ENCODE results near the gene ALG6.
"Not testable (repeated sequence)": the region's sequence is repeated elsewhere in the genome, so short reads cannot be mapped to it uniquely, and the experiment has no call there.

ALG6 gene

DNA sequence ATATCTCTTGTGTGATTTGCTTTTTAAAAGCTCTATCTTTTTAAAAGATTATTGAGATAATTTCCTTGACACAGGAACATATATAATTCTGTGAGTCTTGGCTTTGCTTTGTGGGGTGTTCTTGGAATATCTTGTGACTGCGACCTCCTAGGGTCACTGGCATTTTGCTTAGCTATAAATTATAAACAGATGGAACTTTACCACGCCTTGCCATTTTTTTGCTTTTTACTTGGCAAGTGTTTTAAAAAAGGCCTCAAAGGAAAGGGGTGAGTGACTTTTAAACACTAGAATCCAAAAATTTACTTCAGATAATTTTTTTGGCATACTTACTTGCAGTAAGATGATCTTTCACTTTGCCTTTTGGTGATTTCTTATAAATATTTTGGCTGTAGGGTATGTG, 43.6 kb downstream of the ALG6 start:
- no peak overlapping the region for H3K4me3 ChIP-seq (ENCODE audit: low read length)
- TF ChIP-seq, protein P1, sequence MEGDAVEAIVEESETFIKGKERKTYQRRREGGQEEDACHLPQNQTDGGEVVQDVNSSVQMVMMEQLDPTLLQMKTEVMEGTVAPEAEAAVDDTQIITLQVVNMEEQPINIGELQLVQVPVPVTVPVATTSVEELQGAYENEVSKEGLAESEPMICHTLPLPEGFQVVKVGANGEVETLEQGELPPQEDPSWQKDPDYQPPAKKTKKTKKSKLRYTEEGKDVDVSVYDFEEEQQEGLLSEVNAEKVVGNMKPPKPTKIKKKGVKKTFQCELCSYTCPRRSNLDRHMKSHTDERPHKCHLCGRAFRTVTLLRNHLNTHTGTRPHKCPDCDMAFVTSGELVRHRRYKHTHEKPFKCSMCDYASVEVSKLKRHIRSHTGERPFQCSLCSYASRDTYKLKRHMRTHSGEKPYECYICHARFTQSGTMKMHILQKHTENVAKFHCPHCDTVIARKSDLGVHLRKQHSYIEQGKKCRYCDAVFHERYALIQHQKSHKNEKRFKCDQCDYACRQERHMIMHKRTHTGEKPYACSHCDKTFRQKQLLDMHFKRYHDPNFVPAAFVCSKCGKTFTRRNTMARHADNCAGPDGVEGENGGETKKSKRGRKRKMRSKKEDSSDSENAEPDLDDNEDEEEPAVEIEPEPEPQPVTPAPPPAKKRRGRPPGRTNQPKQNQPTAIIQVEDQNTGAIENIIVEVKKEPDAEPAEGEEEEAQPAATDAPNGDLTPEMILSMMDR (IDR thresholded peaks at IDR 0.05; ENCODE audit: insufficient read depth, low read depth, low read length, missing control alignments) = no peak
- no peak for DNase-seq (ENCODE audit: low read depth)

DNA sequence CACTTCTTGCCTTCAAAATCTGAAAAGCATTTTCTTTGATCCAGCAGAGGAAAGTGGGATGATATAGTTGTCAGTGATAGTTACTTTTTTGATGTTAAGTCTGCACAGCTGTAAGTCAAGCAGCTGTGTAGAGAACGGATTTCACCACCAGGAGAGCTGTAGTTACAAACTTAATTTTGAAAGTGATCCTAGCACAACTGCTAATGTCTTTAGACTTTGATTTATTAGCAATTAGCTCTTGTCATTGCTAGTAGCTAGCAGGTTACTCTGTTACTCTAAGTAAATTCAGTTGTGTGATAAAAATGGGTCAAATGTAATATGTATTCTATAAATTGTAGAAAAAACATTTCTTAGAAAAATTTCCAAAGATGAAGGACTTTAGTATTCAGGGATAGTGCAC, 46.0 kb downstream of the ALG6 start:
- TF ChIP-seq, protein P1 (IDR thresholded peaks at IDR 0.05; ENCODE audit: insufficient read depth, low read depth, low read length, missing control alignments) = no peak
- no peak overlapping the region for H3K4me3 ChIP-seq (ENCODE audit: low read length)

DNA sequence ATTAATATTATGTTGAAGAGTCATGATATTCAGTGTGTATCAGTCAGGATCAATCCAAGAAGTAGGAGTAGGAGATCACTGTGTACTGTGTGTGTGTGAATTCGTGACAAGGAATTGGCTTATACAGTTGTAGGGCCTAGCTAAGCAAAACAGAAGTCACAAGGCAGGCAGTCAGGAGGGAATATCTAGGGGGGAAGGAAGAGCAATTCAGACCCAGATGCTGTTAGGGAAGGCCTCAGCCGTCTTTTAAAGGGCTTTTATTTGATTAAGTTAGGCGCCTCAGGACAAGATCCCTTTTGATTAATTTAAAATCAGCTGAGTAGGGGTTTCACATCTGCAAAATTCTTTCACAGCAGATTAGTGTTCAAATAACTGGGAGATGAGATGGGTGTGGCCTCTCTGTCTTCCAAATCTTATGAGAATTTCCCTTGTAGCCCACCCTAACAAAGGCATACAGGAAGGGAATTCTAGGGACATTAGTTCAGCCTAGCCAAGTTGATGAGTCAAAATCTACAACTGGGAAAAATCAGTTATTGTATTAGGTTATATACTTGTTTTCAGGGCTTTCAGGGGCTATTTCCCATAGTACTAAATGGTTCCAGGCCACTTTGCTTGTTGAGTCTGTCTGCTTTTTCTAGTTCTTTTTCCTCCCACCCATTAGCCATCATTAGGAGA, 47.4 kb downstream of the ALG6 start:
- TF ChIP-seq, protein P1 (IDR thresholded peaks at IDR 0.05; ENCODE audit: insufficient read depth, low read depth, low read length, missing control alignments) = no peak
- H3K4me3 ChIP-seq (ENCODE audit: low read length) = no peak overlapping the region
- no peak for DNase-seq (ENCODE audit: low read depth)

More for the DNA sequence above, 46.0 kb downstream of the ALG6 start:
- DNase-seq (ENCODE audit: low read depth) = no peak

DNA sequence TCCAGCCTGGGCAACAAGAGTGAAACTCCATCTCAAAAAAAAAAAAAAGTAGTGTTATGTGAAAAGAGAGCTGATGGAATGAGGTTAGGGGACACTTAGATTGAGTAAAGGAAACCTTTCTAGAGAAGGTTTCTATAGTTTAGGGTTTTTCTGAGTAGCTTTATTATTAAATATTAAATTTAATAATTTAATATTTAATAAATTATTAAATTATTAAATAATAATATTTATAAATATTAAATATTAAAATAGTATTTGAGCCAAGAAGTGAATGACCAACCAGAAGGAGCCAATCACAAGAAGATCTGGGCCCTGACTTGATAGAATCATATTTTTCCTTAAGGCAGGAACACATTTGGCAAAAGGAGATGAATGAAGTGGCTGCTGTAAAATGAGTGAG, 50.7 kb downstream of the ALG6 start:
- DNase-seq (ENCODE audit: low read depth) = no peak
- H3K4me3 ChIP-seq (ENCODE audit: low read length) = no peak overlapping the region
- TF ChIP-seq, protein P1 (IDR thresholded peaks at IDR 0.05; ENCODE audit: insufficient read depth, low read depth, low read length, missing control alignments) = no peak

DNA sequence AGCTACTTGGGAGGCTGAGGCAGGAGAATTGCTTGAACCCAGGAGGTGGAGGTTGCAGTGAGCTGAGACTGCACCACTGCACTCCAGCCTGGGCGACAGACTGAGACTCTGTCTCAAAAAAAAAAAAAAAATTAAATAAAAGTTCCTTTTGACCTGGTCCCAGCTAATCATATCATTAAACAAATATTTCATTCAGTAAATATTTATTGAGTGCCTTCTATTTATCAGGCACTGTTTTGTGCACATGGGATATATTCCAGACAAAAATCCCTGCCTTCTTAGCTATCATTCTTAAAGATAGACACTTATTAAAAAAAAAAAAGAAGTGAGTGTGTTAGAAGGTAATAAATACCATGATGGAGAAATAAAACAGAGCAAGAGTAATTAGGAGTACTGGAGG, 53.3 kb downstream of the ALG6 start:
- DNase-seq (ENCODE audit: low read depth); H3K4me3 ChIP-seq (ENCODE audit: low read length): not testable (repeated sequence)

DNA sequence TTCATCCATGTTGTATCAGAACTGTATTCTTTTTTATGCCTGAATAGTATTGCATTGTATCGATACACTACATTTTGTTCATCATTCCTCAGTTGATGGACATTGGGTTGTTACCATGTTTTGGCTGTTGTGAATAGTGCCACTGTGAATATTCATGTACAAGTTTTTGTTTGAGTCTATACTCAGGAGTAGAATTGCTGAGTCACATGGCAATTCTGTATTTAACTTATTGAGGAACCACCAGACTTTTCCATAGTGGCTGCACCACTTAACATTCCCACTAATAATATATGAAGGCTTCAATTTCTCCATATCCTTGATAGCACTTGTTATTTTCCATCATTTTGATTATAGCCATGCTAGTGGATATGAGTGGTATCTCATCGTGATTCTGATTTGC, 56.2 kb downstream of the ALG6 start:
- no peak for DNase-seq (ENCODE audit: low read depth)
- TF ChIP-seq, protein P1 (IDR thresholded peaks at IDR 0.05; ENCODE audit: insufficient read depth, low read depth, low read length, missing control alignments) = no peak
- no peak overlapping the region for H3K4me3 ChIP-seq (ENCODE audit: low read length)

DNA sequence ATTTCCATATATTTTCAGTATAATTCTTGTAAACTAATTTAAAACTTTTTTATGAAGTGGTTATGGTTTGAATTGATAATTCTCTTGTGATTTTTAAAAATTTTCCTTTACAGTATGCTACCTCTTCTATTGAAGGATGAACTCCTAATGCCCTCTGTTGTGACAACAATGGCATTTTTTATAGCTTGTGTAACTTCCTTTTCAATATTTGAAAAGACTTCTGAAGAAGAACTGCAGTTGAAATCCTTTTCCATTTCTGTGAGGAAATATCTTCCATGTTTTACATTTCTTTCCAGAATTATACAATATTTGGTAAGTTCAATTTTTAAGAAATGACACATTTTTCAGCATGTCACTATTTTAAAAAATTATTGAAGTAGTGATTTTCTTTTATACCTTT, 61.4 kb downstream of the ALG6 start:
- DNase-seq (ENCODE audit: low read depth) = no peak
- H3K4me3 ChIP-seq (ENCODE audit: low read length) = no peak overlapping the region
- TF ChIP-seq, protein P1 (IDR thresholded peaks at IDR 0.05; ENCODE audit: insufficient read depth, low read depth, low read length, missing control alignments) = no peak
